ENCODE data around the gene FOXO1. TPM values are rescaled to one million over a fixed set of nuclear protein-coding genes. Genes with fewer than 3 reads are reported as not detected.
A peak's percentile ranks its signal among the peaks of the same experiment; 100 is the strongest.

The FOXO1 gene
- total RNA-seq, 6 experiments from 2014 or later = 12.3 to 27.7 (median 14.6) TPM

GRCh38 chr13:40660141-40660664, 6.2 kb downstream of the FOXO1 start:
- no peak for DNase-seq
- H3K4me1 ChIP-seq = peaks cover 0 to 57% (median 17%) of the 10 kb centered on the region in 4 donors
- intact Hi-C loops (cut with DNase I) = loop anchor here (10.0 kb wide), 2 partner anchors 105 to 175 kb away; no protein-coding TSS in a partner anchor

GRCh38 chr13:40657951-40658350, 8.5 kb downstream of the FOXO1 start:
- DNase-seq = no peak
- Histone ChIP-seq H3K4me3 (no peak overlapping the region), H3K4me1 (peaks cover 0 to 60% (median 20%) of the 10 kb centered on the region in 4 donors), H3K36me3 (no peaks in the 10 kb centered on the region), H3K9me3 (no peaks in the 10 kb centered on the region), H3K27ac (no peak overlapping the region), H3K27me3 (no peaks in the 10 kb centered on the region)
- intact Hi-C loops (cut with DNase I) = no loop called here
- WGBS (ENCODE audit: insufficient coverage, low coverage, low lambda C conversion rate, missing lambda C conversion rate) = 51% methylated on average over 3 of the region's 4 CpGs
- ATAC-seq = peak in 3 of 4 donors; percentile 46 to 70 (median 67)
- no peak for TF ChIP-seq POLR2A (IDR thresholded peaks at IDR 0.05)
- TF ChIP-seq, protein P1, sequence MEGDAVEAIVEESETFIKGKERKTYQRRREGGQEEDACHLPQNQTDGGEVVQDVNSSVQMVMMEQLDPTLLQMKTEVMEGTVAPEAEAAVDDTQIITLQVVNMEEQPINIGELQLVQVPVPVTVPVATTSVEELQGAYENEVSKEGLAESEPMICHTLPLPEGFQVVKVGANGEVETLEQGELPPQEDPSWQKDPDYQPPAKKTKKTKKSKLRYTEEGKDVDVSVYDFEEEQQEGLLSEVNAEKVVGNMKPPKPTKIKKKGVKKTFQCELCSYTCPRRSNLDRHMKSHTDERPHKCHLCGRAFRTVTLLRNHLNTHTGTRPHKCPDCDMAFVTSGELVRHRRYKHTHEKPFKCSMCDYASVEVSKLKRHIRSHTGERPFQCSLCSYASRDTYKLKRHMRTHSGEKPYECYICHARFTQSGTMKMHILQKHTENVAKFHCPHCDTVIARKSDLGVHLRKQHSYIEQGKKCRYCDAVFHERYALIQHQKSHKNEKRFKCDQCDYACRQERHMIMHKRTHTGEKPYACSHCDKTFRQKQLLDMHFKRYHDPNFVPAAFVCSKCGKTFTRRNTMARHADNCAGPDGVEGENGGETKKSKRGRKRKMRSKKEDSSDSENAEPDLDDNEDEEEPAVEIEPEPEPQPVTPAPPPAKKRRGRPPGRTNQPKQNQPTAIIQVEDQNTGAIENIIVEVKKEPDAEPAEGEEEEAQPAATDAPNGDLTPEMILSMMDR (IDR thresholded peaks at IDR 0.05) = no peak

More at GRCh38 chr13:40660141-40660664, 6.2 kb downstream of the FOXO1 start:
- no peaks in the 10 kb centered on the region for H3K36me3 ChIP-seq
- 93% methylated on average over 4 of the region's 4 CpGs for WGBS (ENCODE audit: insufficient coverage, low coverage, low lambda C conversion rate, missing lambda C conversion rate)
- H3K4me3 ChIP-seq = no peak overlapping the region
- H3K9me3 ChIP-seq = no peaks in the 10 kb centered on the region
- no peak overlapping the region for H3K27ac ChIP-seq
- H3K27me3 ChIP-seq = no peaks in the 10 kb centered on the region
- no peak for ATAC-seq
- TF ChIP-seq POLR2A (IDR thresholded peaks at IDR 0.05) = no peak
- TF ChIP-seq, protein P1 (IDR thresholded peaks at IDR 0.05) = no peak

DNA sequence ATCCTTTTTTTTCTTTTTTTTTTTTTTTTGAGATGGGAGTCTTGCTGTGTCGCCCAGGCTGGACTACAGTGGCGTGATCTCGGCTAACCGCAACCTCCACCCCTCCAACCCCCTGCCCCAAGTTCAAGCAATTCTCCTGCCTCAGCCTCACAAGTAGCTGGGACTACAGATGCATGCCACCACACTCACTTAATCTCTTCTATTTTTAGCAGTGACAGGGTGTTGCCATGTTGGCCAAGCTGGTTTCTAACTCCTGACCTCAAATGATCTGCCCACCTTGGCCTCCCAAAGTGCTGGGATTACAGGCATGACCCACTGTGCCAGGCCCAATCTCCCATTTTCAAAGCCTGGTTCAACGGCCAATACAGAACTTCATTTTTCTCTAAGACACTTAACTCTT, 9.1 kb downstream of the FOXO1 start:
- DNase-seq = no peak
- Histone ChIP-seq H3K4me3 (no peak overlapping the region), H3K27ac (no peak overlapping the region), H3K9me3 (no peaks in the 10 kb centered on the region), H3K36me3 (no peaks in the 10 kb centered on the region), H3K27me3 (no peaks in the 10 kb centered on the region), H3K4me1 (peaks cover 0 to 58% (median 21%) of the 10 kb centered on the region in 4 donors)
- no peak for ATAC-seq
- 72% methylated on average over 3 of the region's 5 CpGs for WGBS (ENCODE audit: insufficient coverage, low coverage, low lambda C conversion rate, missing lambda C conversion rate)
- intact Hi-C loops (cut with DNase I) = no loop called here
- TF ChIP-seq, protein P1 (IDR thresholded peaks at IDR 0.05) = no peak
- TF ChIP-seq POLR2A (IDR thresholded peaks at IDR 0.05) = no peak

GRCh38 chr13:40656358-40656757, 10.1 kb downstream of the FOXO1 start:
- ATAC-seq = no peak
- H3K4me3 ChIP-seq = no peak overlapping the region
- H3K36me3 ChIP-seq = no peaks in the 10 kb centered on the region
- no peak for DNase-seq
- no peaks in the 10 kb centered on the region for H3K9me3 ChIP-seq
- TF ChIP-seq, protein P1 (IDR thresholded peaks at IDR 0.05) = no peak
- no peak for TF ChIP-seq POLR2A (IDR thresholded peaks at IDR 0.05)
- no peak overlapping the region for H3K27ac ChIP-seq
- peaks cover 0 to 59% (median 25%) of the 10 kb centered on the region in 4 donors for H3K4me1 ChIP-seq
- intact Hi-C loops (cut with DNase I) = no loop called here
- H3K27me3 ChIP-seq = no peaks in the 10 kb centered on the region
- WGBS (ENCODE audit: insufficient coverage, low coverage, low lambda C conversion rate, missing lambda C conversion rate) = 17% methylated on average over 1 of the region's 1 CpG
